Urinary bladder (tissue), 4 donors: ENCODE data around the gene TSNAX. TPM values are rescaled to one million over a fixed set of nuclear protein-coding genes. Genes with fewer than 3 reads are reported as not detected.

ENCODE experiments used
- DNase-seq: peaks from one replicate; pipeline ENCODE4 v3.0.0-alpha.2; 2015; ENCODE audit errors: extremely low spot score
- H3K27ac ChIP-seq: one replicate; pipeline ENCODE4 v1.5.1; 2013; ENCODE audit warnings: low read depth, mild to moderate bottlenecking, moderate library complexity
- H3K36me3 ChIP-seq: one replicate; pipeline ENCODE4 v1.6.1; 2013; ENCODE audit warnings: mild to moderate bottlenecking, moderate library complexity; ENCODE audit not compliant: insufficient read depth
- H3K4me1 ChIP-seq: one replicate; pipeline ENCODE4 v1.6.1; 2013; ENCODE audit warnings: mild to moderate bottlenecking, moderate library complexity; ENCODE audit not compliant: insufficient read depth
- H3K4me3 ChIP-seq: one replicate; pipeline ENCODE4 v1.5.1; 2013; ENCODE audit warnings: low read depth, low read length
- WGBS: extraction: QIAGEN DNeasy Blood & Tissue Kit; methylation state at CpG from one replicate; pipeline ENCODE4 v1.1.7; 2013; 5-methylcytosine and 5-hydroxymethylcytosine counted together
- polyA plus RNA-seq: library from polyadenylated mRNA; stranded (reverse); fragments of 200-250 nt; gene quantifications from one replicate; pipeline ENCODE4 v1.2.3, GENCODE V29; 2013
- total RNA-seq: library from RNA; depleted of rRNA; stranded (reverse); fragments of >200 nt; gene quantifications from one replicate; pipeline ENCODE4 v1.2.3, GENCODE V29; 2014
- donor health status: healthy with polysubstance abuse.
- donor health status: healthy.

Gene TSNAX
- total RNA-seq (64.0 TPM), polyA plus RNA-seq (35.4 TPM)

GRCh38 chr1:231528172-231529029 is at the start of gene TSNAX:
Gene TSNAX (plus strand): TSS chr1:231528669. CDS start chr1:231528811, 142 bp downstream.
- Histone ChIP-seq H3K4me3 (peak within 1 kb of the TSS; percentile 57), H3K36me3 (peaks cover 1% of the 10 kb centered on the region), H3K27ac (peak within 1 kb of the TSS; percentile 85), H3K4me1 (peaks cover 3% of the 10 kb centered on the region)
- under 1% methylated on average over 61 of the region's 61 CpGs for WGBS
- DNase-seq = peak; percentile 80

- Histone ChIP-seq H3K27ac (no peak overlapping the region), H3K4me1 (no peaks in the 10 kb centered on the region), H3K36me3 (no peaks in the 10 kb centered on the region), H3K4me3 (no peak overlapping the region)
- DNase-seq = no peak
- 92% methylated on average over 9 of the region's 9 CpGs for WGBS
Measured at GRCh38 chr1:231478811-231479210, 49.7 kb upstream of the TSNAX start.

GRCh38 chr1:231480008-231480407 is 48.5 kb upstream of the TSNAX start:
- Histone ChIP-seq H3K27ac (no peak overlapping the region), H3K36me3 (no peaks in the 10 kb centered on the region), H3K4me3 (no peak overlapping the region), H3K4me1 (no peaks in the 10 kb centered on the region)
- no peak for DNase-seq
- 97% methylated on average over 2 of the region's 2 CpGs for whole genome bisulfite sequencing

GRCh38 chr1:231481289-231481688 is 47.2 kb upstream of the TSNAX start:
- no peak overlapping the region for H3K4me3 ChIP-seq
- no peak for DNase-seq
- 82% methylated on average over 2 of the region's 2 CpGs for WGBS
- H3K4me1 ChIP-seq = no peaks in the 10 kb centered on the region
- H3K36me3 ChIP-seq = no peaks in the 10 kb centered on the region
- no peak overlapping the region for H3K27ac ChIP-seq

GRCh38 chr1:231485029-231485784 is 43.3 kb upstream of the TSNAX start:
- H3K4me3 ChIP-seq = no peak overlapping the region
- 44% methylated on average over 6 of the region's 6 CpGs for WGBS

GRCh38 chr1:231487019-231487418 is 41.5 kb upstream of the TSNAX start:
- Histone ChIP-seq H3K4me1 (no peaks in the 10 kb centered on the region), H3K27ac (no peak overlapping the region), H3K36me3 (no peaks in the 10 kb centered on the region), H3K4me3 (no peak overlapping the region)
- 56% methylated on average over 1 of the region's 1 CpG for WGBS
- DNase-seq = no peak

More at GRCh38 chr1:231485029-231485784, 43.3 kb upstream of the TSNAX start:
- Histone ChIP-seq H3K27ac (no peak overlapping the region), H3K36me3 (no peaks in the 10 kb centered on the region), H3K4me1 (no peaks in the 10 kb centered on the region)
- no peak for DNase-seq

- Histone ChIP-seq H3K36me3 (no peaks in the 10 kb centered on the region), H3K27ac (no peak overlapping the region), H3K4me3 (no peak overlapping the region), H3K4me1 (no peaks in the 10 kb centered on the region)
- DNase-seq = no peak
- 94% methylated on average over 3 of the region's 3 CpGs for WGBS
Measured at GRCh38 chr1:231487910-231488309, 40.6 kb upstream of the TSNAX start.

- Histone ChIP-seq H3K27ac (no peak overlapping the region), H3K36me3 (no peaks in the 10 kb centered on the region), H3K4me1 (no peaks in the 10 kb centered on the region), H3K4me3 (no peak overlapping the region)
- 51% methylated on average over 6 of the region's 6 CpGs for WGBS
- no peak for DNase-seq
Measured at GRCh38 chr1:231493421-231494185, 34.9 kb upstream of the TSNAX start.

GRCh38 chr1:231494439-231495110 is 33.9 kb upstream of the TSNAX start:
- Histone ChIP-seq H3K4me3 (no peak overlapping the region), H3K4me1 (no peaks in the 10 kb centered on the region), H3K27ac (no peak overlapping the region), H3K36me3 (no peaks in the 10 kb centered on the region)
- WGBS = 52% methylated on average over 1 of the region's 1 CpG
- no peak for DNase-seq

- Histone ChIP-seq H3K4me1 (no peaks in the 10 kb centered on the region), H3K36me3 (no peaks in the 10 kb centered on the region), H3K27ac (no peak overlapping the region), H3K4me3 (no peak overlapping the region)
- no peak for DNase-seq
- 82% methylated on average over 2 of the region's 2 CpGs for WGBS
Measured at GRCh38 chr1:231497629-231498152, 30.8 kb upstream of the TSNAX start.

- WGBS = 69% methylated on average over 3 of the region's 3 CpGs
- no peak for DNase-seq
- Histone ChIP-seq H3K4me1 (no peaks in the 10 kb centered on the region), H3K36me3 (no peaks in the 10 kb centered on the region), H3K4me3 (no peak overlapping the region), H3K27ac (no peak overlapping the region)
Measured at GRCh38 chr1:231499148-231499763, 29.2 kb upstream of the TSNAX start.

- Histone ChIP-seq H3K27ac (no peak overlapping the region), H3K36me3 (no peaks in the 10 kb centered on the region), H3K4me1 (no peaks in the 10 kb centered on the region), H3K4me3 (no peak overlapping the region)
- no peak for DNase-seq
- WGBS = 64% methylated on average over 2 of the region's 2 CpGs
Measured at GRCh38 chr1:231500666-231501065, 27.8 kb upstream of the TSNAX start.
